NCI-H82 treated with DMSO at 0.1 percent for 48 hours (cell line): Measurements from ENCODE around the gene SLC51B.
"Not testable (repeated sequence)": the region's sequence is repeated elsewhere in the genome, so short reads cannot be mapped to it uniquely, and the experiment has no call there.

Source experiments
- DNase-seq: peaks from one replicate; lab custom pipeline; 2025; ENCODE audit not compliant: unreplicated experiment; lab: John Stamatoyannopoulos, UW

Gene SLC51B

DNA sequence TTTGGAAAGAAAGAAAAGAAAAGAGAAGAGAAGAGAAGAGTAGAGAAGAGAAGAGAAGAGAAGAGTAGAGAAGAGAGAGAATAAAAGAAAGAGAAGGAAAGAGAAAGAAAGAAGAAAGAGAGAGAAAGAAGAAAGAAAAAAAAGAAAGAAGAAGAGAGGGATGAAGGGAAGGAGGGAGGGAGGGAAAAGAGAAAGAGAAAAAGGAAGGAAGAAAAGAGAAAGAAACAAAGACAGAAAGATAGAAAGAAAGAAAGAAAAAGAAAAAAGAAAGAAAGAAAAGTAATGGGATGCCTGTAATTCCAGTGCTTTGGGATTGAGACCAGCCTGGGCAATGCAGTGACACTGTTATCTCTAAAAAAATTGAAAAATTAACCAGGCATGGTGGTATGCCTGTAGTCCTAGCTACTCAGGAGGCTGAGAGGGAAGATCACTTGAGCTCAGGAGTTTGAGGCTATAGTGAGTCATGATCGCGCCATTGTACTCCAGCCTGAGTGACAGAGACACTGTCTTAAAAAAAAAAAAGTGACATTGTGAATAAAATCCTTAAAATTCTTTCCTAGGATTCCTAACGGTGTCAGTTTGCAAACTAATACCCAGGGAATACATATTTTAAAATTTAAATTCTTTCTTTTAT, 20.9 kb downstream of the SLC51B start:
- DNase-seq, result no peak

DNA sequence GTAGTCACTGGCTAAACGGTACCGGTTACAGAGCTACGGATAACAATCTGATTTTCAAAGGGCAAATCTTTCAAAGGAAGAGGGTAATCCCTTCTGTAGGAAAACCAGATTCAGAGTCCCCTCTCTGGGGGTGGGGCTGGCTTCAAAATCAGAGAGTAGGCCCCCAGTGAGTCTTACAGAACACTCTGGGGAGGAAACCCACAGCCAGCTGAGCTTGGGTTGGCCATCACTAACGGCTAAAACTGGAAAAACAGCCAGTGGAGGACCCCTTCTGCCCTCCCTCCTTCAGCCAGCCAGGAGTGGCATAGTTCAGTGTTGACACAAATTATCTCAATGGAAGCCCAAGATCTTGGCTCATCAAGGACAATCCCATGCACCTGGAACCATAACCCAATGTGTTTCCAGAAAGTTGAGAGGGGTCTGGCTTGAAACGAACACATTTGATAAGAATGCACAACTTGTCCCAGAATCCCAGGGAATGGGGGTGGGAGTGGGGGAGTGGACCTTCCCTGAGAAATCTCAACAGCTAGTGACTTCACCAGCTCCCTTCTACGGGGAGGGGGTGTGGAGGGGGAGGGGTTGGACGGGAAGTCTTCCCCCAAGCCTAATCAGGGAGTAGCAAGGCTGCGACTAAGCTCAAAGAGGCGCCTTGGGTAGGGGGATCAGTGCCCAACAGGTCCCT, 21.6 kb downstream of the SLC51B start:
- DNase-seq, result no peak

DNA sequence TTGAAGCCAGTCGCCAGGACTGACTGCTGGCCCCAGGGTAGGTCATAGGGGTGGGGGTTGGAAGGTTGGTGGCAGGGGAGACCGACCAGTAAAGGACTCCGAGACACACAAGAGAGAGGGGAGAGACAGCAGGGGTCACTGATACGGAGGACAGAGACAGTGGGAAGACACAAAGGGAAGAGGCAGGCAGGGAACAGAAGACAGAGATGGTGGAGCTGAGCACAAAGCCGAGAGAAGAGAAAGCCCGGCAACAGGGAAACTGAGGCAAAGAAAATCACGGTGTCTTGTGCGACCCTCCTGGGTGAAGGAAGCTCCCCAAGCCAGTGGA, 22.1 kb downstream of the SLC51B start:
- no peak for DNase-seq

DNA sequence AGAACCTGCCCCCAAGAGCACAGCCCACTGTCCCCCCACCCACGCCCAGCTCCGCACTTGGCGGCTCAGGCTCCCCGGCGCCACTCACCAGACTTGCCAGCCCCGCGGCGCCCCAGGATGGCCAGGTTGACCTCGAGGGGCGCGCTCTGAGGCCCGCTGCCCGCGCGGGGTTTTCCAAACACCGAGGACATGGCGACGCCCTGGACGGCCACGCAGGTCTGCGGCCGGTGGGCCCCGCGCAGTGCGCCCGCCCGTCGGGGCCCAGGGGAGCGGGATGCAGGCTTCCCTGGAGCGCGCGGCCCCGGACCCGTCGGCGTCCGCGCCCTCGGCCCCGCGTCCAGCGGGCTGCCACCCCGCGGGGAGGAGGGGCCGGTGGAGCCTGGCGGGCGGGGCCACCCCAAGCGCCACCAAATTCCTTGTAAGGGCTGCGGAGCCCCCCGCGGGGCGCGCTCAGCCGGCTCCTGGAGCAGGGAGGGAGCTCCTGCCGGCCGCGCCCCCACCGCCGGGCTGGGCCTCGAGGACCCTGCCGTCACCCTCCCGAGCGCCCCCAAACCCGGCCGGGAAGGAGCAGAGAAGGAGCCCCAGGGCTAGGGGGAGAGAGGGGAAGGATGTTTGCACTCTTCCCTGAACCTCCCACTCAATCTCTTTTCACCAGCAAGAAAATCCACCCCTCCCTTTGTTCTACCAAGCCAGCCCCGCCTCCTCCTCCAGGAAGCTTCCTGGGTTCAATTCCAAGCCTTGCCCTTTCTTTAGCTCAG, 22.6 kb downstream of the SLC51B start, which contains the start of gene RASL12:
Gene RASL12, minus strand, starts transcription at position 347 of the 758 bp plus-strand sequence. Its CDS starts 156 bp downstream, at position 191.
- DNase-seq, result no peak

DNA sequence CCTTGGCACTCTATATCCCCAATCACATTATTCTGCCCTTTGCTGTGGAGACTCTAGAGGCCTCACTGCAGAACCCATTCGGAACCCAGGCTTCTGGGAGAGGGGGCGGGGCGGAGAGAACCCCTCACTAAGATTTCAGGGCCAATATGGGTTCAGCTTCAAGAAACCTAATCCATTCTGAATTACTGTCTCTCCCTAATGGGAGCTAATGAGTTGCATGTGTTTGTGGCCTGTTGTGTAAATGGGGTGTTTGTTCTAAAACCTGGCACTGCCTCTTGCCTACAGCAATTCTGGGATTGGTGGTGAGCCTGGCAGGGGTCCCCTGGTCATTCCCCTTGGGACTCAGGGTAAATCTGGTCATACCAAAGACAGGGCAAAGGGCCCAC, 23.2 kb downstream of the SLC51B start:
- DNase-seq, result no peak

DNA sequence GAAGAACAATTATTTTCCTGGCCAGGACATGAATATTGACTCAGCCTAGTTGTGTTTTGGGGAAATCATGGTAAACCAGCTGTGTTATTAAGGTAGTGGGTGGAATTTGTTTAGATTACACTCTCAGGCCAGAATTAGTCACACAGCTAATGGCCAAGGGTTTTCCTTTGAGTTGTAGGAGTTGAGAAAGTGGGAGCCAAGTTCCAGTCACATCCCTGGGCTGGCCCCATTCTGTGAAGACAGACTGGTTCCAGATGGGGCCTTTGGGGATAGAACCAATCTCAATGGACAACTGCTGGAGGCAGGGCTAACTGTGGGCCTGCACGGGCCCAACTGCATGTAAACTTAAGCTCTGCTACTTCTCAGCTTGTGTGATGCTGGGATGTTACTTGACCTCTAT, 24.0 kb downstream of the SLC51B start:
- no peak for DNase-seq

DNA sequence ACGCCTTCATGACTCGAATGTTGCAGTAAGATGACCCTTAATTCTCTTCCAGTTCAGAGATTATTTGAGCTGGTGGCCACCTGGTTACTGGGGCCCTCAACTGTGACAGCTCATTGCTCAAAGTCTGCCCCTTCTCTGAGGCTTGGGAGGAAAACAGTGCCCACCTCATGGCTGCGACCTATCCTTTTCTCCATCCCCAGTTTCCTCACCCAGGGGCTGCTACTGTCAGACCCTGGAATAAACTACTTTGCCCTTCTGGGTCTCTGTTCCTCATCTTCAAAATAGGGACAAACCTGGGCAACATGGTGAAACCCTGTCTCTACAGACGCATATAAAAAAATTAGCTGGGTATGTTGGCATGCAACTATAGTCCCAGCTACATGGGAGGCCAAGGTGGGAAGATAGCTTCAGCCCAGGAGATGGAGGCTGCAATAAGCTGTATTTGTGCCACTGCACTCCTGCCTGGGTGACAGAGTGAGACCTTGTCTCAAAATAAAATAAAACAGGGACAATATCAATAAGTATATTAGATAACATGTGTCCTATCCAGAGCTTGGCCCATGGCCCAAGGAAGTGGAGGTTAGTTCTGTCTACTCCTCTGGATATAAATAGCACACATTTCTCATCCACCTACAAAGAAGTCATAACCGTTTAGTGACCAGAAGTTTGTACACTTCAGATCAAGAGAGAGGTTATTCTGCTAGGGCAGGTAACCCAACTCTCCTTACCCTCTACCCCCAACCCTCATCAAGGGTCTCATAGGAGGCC, 24.8 kb downstream of the SLC51B start:
- no peak for DNase-seq

DNA sequence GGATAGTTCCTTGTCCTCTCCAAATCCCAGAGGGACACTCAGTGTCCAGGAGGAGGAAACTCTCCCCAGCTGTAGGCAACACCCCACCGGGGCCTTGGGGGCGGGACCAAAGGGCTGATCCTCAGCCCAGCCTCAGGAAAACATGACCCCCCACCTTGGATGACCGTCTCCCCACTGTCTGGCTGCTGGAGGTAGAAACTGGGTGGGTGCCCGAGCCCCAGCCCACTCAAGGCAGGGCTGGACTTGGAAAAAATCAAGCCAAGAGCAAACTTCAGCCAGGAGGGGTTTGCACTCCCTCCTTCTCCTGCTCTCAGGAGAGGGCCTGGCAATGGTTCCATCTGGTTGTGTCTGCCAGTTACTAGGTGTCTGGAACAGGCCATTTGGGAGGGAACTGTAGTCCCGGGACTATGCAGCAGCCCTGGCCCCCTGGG, 26.2 kb downstream of the SLC51B start:
- no peak for DNase-seq

DNA sequence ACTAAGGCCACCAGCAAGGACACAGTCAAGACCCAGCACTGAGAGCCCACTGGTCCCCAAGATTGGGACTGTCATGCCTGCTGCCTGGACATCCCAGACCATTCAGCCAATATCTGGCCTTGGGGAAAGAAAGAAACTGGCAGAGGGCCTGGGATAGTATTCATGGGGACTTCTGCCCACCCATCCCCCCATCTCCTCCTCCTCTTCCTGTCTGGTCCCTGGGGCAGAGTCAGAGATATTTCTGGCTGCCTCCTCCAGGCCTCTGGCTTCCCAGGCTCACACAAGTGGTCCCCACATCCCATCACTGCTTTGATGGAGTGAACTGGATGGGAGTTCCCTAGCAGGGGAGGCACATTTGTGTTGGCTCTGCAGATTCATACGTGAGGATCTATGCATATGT, 26.8 kb downstream of the SLC51B start:
- DNase-seq, result no peak

DNA sequence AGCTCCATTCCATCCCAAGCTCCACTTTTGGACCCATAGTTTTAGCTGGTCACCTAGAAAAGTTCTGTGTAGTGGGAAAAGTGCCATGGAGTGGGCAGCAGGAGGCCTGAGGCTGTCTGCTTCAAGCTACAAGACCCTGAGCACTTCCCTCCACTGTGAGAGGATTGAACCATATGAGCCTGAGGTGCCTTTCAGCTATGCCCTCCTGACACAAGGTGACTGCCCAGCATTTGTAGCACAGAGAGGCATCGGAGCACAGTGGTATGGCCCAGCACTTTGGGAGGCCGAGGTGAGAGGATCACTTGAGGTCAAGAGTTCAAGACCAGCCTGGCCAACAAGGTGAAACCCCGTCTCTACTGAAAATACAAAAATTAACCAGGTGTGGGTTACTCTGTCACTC, 27.4 kb downstream of the SLC51B start:
- DNase-seq, result no peak

DNA sequence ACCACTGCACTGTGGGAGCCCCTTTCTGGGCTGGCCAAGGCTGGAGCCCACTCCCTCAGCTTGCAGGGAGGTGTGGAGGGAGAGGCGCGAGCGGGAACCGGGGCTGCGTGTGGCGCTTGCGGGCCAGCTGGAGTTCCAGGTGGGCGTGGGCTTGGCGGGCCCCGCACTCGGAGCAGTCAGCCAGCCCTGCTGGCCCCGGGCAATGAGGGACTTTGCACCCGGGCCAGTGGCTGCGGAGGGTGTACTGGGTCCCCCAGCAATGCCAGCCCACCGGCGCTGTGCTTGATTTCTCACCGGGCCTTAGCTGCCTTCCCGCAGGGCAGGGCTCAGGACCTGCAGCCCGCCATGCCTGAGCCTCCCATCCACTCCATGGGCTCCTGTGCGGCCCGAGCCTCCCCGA, 29.8 kb downstream of the SLC51B start:
- not testable (repeated sequence) for DNase-seq

DNA sequence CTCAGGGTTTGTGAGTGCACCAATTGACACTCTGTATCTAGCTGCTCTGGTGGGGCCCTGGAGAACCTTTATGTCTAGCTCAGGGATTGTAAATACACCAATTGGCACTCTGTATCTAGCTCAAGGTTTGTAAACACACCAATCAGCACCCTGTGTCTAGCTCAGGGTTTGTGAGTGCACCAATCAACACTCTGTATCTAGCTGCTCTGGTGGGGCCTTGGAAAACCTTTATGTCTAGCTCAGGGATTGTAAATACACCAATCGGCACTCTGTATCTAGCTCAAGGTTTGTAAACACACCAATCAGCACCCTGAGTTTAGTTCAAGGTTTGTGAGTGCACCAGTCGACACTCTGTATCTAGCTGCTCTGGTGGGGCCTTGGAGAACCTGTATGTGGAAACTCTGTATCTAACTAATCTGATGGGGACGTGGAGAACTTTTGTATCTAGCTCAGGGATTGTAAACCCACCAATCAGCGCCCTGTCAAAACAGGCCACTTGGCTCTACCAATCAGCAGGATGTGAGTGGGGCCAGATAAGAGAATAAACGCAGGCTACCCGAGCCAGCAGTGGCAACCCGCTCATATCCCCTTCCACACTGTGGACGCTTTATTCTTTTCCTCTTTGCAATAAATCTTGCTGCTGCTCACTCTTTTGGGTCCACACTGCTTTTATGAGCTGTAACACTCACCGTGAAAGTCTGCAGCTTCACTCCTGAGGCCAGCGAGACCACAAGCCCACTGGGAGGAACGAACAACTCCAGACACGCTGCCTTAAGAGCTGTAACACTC, 30.6 kb downstream of the SLC51B start:
- DNase-seq, result not testable (repeated sequence)

DNA sequence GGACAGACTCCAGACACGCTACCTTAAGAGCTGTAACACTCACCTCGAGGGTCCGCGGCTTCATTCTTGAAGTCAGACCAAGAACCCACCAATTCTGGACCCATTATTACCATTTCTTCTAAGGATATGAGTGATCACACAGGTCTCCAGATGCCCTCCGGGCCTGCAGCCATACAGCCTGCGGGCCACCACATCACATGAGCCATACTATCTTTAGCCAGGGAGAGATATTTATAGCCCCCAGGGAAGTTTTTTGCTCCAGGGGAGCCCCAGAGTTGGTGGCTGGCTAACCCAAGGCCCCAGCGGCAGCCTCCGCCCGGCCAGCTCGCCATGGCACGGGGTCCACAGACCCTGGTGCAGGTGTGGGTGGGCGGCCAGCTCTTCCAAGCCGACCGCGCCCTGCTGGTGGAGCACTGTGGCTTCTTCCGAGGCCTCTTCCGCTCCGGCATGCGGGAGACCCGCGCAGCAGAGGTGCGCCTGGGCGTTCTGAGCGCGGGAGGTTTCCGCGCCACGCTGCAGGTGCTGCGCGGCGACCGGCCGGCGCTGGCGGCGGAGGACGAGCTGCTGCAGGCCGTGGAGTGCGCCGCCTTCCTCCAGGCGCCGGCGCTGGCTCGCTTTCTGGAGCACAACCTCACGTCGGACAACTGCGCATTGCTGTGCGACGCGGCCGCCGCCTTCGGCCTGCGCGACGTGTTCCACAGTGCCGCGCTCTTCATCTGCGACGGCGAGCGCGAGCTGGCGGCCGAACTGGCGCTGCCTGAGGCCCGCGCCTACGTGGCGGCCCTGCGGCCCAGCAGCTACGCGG, 31.5 kb downstream of the SLC51B start, which contains the start of gene KBTBD13:
Gene KBTBD13, plus strand, starts transcription at position 261 of the 805 bp plus-strand sequence. Its CDS starts 70 bp downstream, at position 331.
- no peak for DNase-seq

DNA sequence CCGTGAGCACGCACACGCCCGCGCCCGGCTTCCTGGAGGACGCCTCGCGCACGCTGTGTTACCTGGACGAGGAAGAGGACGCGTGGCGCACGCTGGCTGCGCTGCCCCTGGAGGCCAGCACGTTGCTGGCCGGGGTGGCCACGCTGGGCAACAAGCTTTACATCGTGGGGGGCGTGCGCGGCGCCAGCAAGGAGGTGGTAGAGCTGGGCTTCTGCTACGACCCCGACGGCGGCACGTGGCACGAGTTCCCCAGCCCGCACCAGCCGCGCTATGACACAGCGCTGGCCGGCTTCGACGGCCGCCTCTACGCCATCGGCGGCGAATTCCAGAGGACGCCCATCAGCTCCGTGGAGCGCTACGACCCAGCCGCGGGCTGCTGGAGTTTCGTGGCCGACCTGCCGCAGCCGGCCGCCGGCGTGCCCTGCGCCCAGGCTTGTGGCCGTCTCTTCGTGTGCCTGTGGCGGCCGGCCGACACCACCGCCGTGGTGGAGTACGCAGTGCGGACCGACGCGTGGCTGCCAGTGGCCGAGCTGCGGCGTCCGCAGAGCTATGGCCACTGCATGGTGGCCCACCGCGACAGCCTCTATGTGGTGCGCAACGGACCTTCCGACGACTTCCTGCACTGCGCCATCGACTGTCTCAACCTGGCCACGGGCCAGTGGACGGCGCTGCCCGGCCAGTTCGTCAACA, 32.2 kb downstream of the SLC51B start:
- no peak for DNase-seq

DNA sequence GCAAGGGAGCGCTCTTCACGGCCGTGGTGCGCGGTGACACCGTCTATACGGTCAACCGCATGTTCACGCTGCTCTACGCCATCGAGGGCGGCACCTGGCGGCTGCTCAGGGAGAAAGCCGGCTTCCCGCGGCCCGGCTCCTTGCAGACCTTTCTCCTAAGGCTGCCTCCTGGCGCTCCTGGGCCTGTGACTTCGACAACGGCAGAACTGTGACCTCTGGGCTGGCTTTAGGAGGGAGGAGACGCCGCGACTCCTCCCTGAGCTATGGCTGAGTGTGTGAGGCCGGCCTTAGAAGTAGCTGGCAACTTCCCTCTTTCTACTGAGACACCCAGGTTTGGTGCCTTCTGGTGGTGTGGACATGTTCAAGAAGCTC, 32.8 kb downstream of the SLC51B start:
- no peak for DNase-seq

DNA sequence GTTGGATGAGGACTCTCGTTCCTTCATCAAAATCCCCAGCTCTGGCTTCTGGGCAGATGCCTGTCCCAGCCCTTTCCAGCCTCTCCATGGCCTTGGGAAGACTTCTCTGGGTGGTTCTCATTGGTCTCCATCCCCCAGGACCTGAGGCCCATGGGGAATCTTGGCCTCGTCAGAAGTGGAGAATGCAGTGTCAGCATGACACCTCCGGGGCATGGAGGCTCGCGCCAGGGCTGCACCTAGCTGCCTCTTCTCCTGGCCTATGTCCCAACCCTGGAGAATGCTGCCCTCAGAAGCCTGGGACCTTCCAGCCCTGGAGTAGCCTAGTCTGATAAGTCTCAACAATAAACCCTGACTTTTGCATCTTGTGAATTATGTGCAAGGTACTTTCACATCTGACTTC, 34.4 kb downstream of the SLC51B start:
- no peak for DNase-seq

DNA sequence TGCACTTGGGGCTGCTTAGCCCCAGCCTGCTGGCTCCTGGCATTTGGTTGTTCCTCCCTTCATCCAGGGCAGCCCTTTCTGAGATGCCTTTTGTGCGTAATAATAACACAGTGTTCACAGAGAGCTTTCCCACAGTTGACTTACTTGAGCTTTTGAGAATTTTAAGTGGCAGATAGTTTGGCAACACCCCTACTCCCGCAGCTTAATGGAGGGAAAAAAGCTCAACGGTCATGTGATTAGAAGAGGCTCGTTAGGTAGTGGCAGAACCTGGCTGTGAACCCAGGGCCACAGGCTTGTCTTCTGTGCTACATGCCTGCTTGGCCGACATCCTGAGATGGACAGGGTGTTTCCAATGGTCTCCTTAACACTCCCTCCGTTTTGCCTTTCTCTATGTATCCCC, 36.1 kb downstream of the SLC51B start:
- no peak for DNase-seq

DNA sequence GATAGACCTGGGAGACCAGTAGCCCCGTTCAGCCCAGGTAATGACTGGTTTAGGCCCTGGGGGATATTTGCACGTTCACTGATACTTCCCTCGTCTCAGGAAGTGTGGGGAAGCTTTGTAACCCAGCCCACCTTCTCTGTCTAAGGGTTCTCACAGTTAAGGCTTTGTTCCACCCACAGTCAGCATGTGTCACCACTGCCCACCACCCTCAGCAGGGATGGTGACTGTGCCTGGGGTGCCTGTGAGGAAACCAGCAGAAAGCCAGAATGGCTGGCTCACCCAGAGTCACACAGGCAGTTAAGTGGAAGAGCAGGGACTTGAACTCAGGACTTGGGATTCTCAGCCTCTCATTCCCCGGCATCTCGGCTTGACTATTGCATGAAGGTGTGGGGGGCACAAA, 36.6 kb downstream of the SLC51B start:
- no peak for DNase-seq

DNA sequence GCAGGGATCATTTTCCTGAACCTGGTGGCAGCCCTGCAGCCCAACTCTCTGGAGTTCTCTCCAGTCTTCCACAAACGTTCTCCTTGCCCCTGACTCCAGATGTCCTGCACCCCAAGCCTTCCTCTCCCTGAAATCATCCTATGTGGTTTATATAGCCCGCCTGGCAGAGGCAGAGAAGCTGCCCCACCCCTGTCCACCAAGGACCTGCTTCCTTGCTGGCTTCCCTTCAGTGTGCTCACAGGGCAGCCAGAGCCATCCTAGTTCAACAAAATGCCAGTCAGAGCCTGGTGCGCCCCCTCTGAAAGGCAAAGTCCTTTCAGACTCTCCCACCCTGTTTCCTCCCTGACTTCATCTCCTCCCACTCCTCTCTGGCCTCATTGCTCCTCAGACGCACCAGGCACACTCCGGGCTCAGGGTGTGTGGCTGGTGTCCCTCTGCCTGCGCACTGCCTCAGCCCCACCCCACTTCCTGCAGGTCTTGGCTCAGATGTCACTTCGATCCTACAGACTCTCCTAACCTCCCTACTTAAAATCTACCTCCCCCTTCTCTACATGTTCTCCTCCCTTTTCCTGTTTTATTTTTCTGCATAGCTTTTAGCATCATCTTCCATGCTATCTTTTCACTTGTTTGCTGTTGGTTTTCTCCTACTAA, 37.2 kb downstream of the SLC51B start:
- DNase-seq, result no peak
